Endodermal cell (in vitro differentiated cells): ENCODE results near the gene C1QTNF4. TPM values are rescaled to one million over a fixed set of nuclear protein-coding genes. Genes with fewer than 3 reads are reported as not detected.

ENCODE experiments used
- DNase-seq: peaks from one replicate; pipeline ENCODE4 v3.0.0-alpha.2; 2017
- H3K27ac ChIP-seq: 2 replicates; pipeline ENCODE4 v1.5.1; 2013; ENCODE audit warnings: mild to moderate bottlenecking, low read depth, low read length, moderate library complexity
- H3K27me3 ChIP-seq: 2 replicates; pipeline ENCODE4 v1.6.1; 2013; ENCODE audit warnings: mild to moderate bottlenecking, low read length, moderate library complexity; ENCODE audit not compliant: insufficient read depth, control insufficient read depth, poor library complexity, severe bottlenecking
- H3K36me3 ChIP-seq: 2 replicates; pipeline ENCODE4 v1.7.0; 2013; ENCODE audit warnings: mild to moderate bottlenecking, low read length, moderate library complexity; ENCODE audit not compliant: control insufficient read depth, insufficient read depth
- H3K4me1 ChIP-seq: one replicate; pipeline ENCODE4 v1.7.0; 2013; ENCODE audit warnings: low read length; ENCODE audit not compliant: control insufficient read depth, insufficient read depth
- H3K4me3 ChIP-seq: 2 replicates; pipeline ENCODE4 v1.5.1; 2013; ENCODE audit warnings: mild to moderate bottlenecking, low read length, moderate library complexity
- H3K9ac ChIP-seq: 2 replicates; pipeline ENCODE4 v1.6.1; 2013; ENCODE audit warnings: mild to moderate bottlenecking, low read length, moderate library complexity; ENCODE audit not compliant: poor library complexity, severe bottlenecking; ENCODE audit errors: extremely low read depth
- H3K9me3 ChIP-seq: 2 replicates; pipeline ENCODE4 v1.6.1; 2013; ENCODE audit warnings: mild to moderate bottlenecking, low read length, moderate library complexity; ENCODE audit not compliant: control insufficient read depth
- H3K27ac Mint-ChIP-seq: 2 replicates; pipeline ENCODE4 v1.8.0; 2020; ENCODE audit warnings: mixed read lengths
- H3K27me3 Mint-ChIP-seq: 2 replicates; pipeline ENCODE4 v1.8.0; 2021; ENCODE audit warnings: mild to moderate bottlenecking, mixed read lengths; ENCODE audit not compliant: insufficient read depth
- H3K36me3 Mint-ChIP-seq: 2 replicates; pipeline ENCODE4 v1.8.0; 2020; ENCODE audit warnings: low read depth, mixed read lengths
- H3K4me1 Mint-ChIP-seq: 2 replicates; pipeline ENCODE4 v1.8.0; 2020; ENCODE audit warnings: mixed read lengths
- H3K4me3 Mint-ChIP-seq: 2 replicates; pipeline ENCODE4 v1.8.0; 2020; ENCODE audit warnings: mild to moderate bottlenecking, moderate library complexity, mixed read lengths
- H3K9me3 Mint-ChIP-seq: 2 replicates; pipeline ENCODE4 v1.8.0; 2020; ENCODE audit warnings: mild to moderate bottlenecking, mixed read lengths
- CTCF ChIP-seq: fragments of 200-600 bp; sonication (generic); conservative IDR thresholded peaks from 2 replicates; pipeline ENCODE4 v1.5.0; 2021; ENCODE audit warnings: antibody characterized with exemption, mild to moderate bottlenecking
- WGBS, 2 experiments: methylation state at CpG; one replicate each; pipeline versions ENCODE4 v1.1.5 to v1.1.7; 2013; ENCODE audit warnings: missing lambda C conversion rate in 2 of 2, mixed read lengths in 1 of 2; ENCODE audit not compliant: insufficient coverage in 1 of 2, insufficient read length in 1 of 2; 5-methylcytosine and 5-hydroxymethylcytosine counted together
- total RNA-seq, 2 donors: library from RNA; stranded (reverse); fragmentation: NEBNext Ultra II Directional in 1 of 2; extraction: Animal tissue kit (Norgen Biotek cat#: 25700) in 1 of 2; gene quantifications; 2 replicates in 1 of 2; 3 replicates in 1 of 2; pipeline ENCODE4 v1.2.1, GENCODE V29; 2021

Gene C1QTNF4
- total RNA-seq, 2 donors from 2014 or later, result 6.9 to 10.5 TPM

GRCh38 chr11:47552566-47553405 lies 41.4 kb downstream of the C1QTNF4 start, which contains the start of gene CELF1:
Gene CELF1, minus strand, starts transcription at chr11:47553132. Its CDS starts 53,609 bp downstream, at chr11:47499523.
- Mint-ChIP-seq H3K9me3 (no peaks in the 10 kb centered on the region), H3K4me1 (peaks cover 11% of the 10 kb centered on the region), H3K36me3 (peaks cover 11% of the 10 kb centered on the region), H3K4me3 (peak within 1 kb of the TSS; percentile 97), H3K27me3 (no peaks in the 10 kb centered on the region), H3K27ac (peak within 1 kb of the TSS; percentile 98)
- Histone ChIP-seq H3K9ac (peak within 1 kb of the TSS; percentile 94), H3K27ac (peak within 1 kb of the TSS; percentile 89), H3K36me3 (peaks cover 33% of the 10 kb centered on the region), H3K4me3 (peak within 1 kb of the TSS; percentile 88), H3K27me3 (no peaks in the 10 kb centered on the region), H3K4me1 (no peaks in the 10 kb centered on the region), H3K9me3 (no peaks in the 10 kb centered on the region)
- DNase-seq, result peak; percentile 97
- 0% methylated on average over 28 to 89 of the region's 89 CpGs for WGBS, 2 experiments
- TF ChIP-seq CTCF, result peak; percentile 97

- DNase-seq, result peak; percentile 80
Measured at GRCh38 chr11:47552056-47552565, 42.1 kb downstream of the C1QTNF4 start.

DNA sequence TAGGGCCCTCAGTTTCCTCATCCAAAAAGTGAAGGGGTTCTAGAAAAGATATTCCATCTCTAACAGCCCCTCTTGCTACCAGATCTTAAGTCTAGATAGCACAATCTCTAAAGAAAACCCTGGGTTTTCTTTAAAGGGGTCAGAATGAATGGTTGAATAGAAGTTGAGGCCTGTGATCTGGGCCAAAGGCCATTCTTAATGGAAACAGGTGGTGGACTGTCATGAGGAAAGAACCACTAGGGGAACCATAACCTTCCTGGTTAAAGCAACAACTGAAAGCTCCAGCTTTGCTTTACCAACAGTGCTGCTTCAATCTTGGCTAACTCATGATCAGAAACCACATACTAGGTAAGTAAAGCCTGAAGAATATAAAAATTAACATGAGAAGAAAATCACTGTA lies 43.1 kb downstream of the C1QTNF4 start:
- Mint-ChIP-seq H3K9me3 (no peaks in the 10 kb centered on the region), H3K27me3 (no peaks in the 10 kb centered on the region), H3K36me3 (peaks cover 17% of the 10 kb centered on the region), H3K27ac (peak overlapping the region; percentile 98), H3K4me3 (peak overlapping the region; percentile 97), H3K4me1 (peaks cover 11% of the 10 kb centered on the region)
- H3K9me3 ChIP-seq, result no peaks in the 10 kb centered on the region
- H3K4me3 ChIP-seq, result peak overlapping the region; percentile 88
- H3K27ac ChIP-seq, result no peak overlapping the region
- no peak for DNase-seq
- peak; percentile 76 for TF ChIP-seq CTCF
- no peaks in the 10 kb centered on the region for H3K27me3 ChIP-seq
- H3K9ac ChIP-seq, result peak overlapping the region; percentile 94
- H3K36me3 ChIP-seq, result peaks cover 44% of the 10 kb centered on the region
- no peaks in the 10 kb centered on the region for H3K4me1 ChIP-seq

More at GRCh38 chr11:47552056-47552565, 42.1 kb downstream of the C1QTNF4 start:
- no peaks in the 10 kb centered on the region for H3K27me3 ChIP-seq
- peaks cover 11% of the 10 kb centered on the region for H3K36me3 Mint-ChIP-seq
- WGBS, 2 experiments, result 0 to 1% methylated on average over 7 to 22 of the region's 22 CpGs
- H3K27me3 Mint-ChIP-seq, result no peaks in the 10 kb centered on the region
- H3K4me3 ChIP-seq, result peak overlapping the region; percentile 88
- peak overlapping the region; percentile 98 for H3K27ac Mint-ChIP-seq
- peaks cover 11% of the 10 kb centered on the region for H3K4me1 Mint-ChIP-seq
- H3K9me3 ChIP-seq, result no peaks in the 10 kb centered on the region
- H3K27ac ChIP-seq, result peak overlapping the region; percentile 65
- peak overlapping the region; percentile 97 for H3K4me3 Mint-ChIP-seq
- H3K4me1 ChIP-seq, result no peaks in the 10 kb centered on the region
- H3K9ac ChIP-seq, result peak overlapping the region; percentile 94
- peaks cover 35% of the 10 kb centered on the region for H3K36me3 ChIP-seq
- TF ChIP-seq CTCF, result no peak
- no peaks in the 10 kb centered on the region for H3K9me3 Mint-ChIP-seq
